HCT116 (cell line): Measurements from ENCODE around the gene LRRC31. TPM values are rescaled to one million over a fixed set of nuclear protein-coding genes. Genes with fewer than 3 reads are reported as not detected.

Source experiments
- ATAC-seq: fragments of 200-7000 bp; cut with Tn5 transposase; 2 replicates; pipeline ENCODE4 v1.9.1; 2020; ENCODE audit warnings: mild to moderate bottlenecking, moderate library complexity
- BruUV-seq: library from RNA; stranded (reverse); fragments of 400-500 nt; replicated peaks from 2 replicates; lab custom pipeline; 2021; lab: Mats Ljungman, UMichigan
- CTCF ChIA-PET: fragments of 300-600 bp; sonication (Branson Sonifier 250); formaldehyde crosslinking; loops from one replicate; lab custom pipeline; 2021; ENCODE audit warnings: antibody characterized with exemption; lab: Charles Lee
- POLR2A ChIA-PET: fragments of 300-600, 350-600 bp; sonication (Branson Sonifier 250); formaldehyde crosslinking; loops from one replicate; lab custom pipeline; 2021; ENCODE audit warnings: antibody characterized with exemption; lab: Charles Lee
- RAD21 ChIA-PET, 2 experiments: fragments of 300-600 bp; sonication (Branson Sonifier 250); formaldehyde crosslinking; loops; one replicate each; lab custom pipeline; 2023; ENCODE audit warnings: low total read pairs in 2 of 2; ENCODE audit not compliant: uncharacterized antibody in 2 of 2, unreplicated experiment in 2 of 2, low non-redundant PET in 1 of 2; lab: Charles Lee
- DNase-seq: peaks from one replicate; pipeline ENCODE4 v3.0.0-alpha.2; 2010; ENCODE audit warnings: low read depth, low spot score
- H2AFZ ChIP-seq: fragments of 200-600 bp; shearing (Covaris generic), sonication (generic); 2 replicates; pipeline ENCODE4 v1.6.1; 2017; ENCODE audit warnings: low read depth, mixed run types, mixed read lengths, antibody characterized with exemption, low read length; ENCODE audit not compliant: poor library complexity, severe bottlenecking
- H3K27ac ChIP-seq: 2 replicates; pipeline ENCODE4 v1.5.1; 2012; ENCODE audit warnings: low read depth, low read length
- H3K27me3 ChIP-seq: fragments of 200-600 bp; sonication (generic); 2 replicates; pipeline ENCODE4 v1.6.1; 2016; ENCODE audit warnings: mixed run types, low read length, mixed read lengths; ENCODE audit not compliant: insufficient read depth
- H3K36me3 ChIP-seq, 2 experiments: fragments of 200-500 bp in 1 of 2; fragments of 200-600 bp in 1 of 2; sonication (Bioruptor generic) in 1 of 2; sonication (generic) in 1 of 2; 2 replicates each; pipeline versions ENCODE4 v1.5.1 to v1.6.1; 2014 to 2016; ENCODE audit warnings: low read length in 2 of 2, inconsistent platforms in 1 of 2, mixed read lengths in 1 of 2, mixed run types in 1 of 2; ENCODE audit not compliant: insufficient read depth in 2 of 2, control insufficient read depth in 1 of 2
- H3K4me1 ChIP-seq, 2 experiments: fragments of 200-600 bp in 1 of 2; sonication (generic) in 1 of 2; 2 replicates each; pipeline versions ENCODE4 v1.5.1 to v1.6.1; 2012 to 2017; ENCODE audit warnings: low read length in 2 of 2, inconsistent platforms in 1 of 2, mild to moderate bottlenecking in 1 of 2, mixed read lengths in 1 of 2, mixed run types in 1 of 2, moderate library complexity in 1 of 2; ENCODE audit not compliant: insufficient read depth in 2 of 2, control insufficient read depth in 1 of 2
- H3K4me2 ChIP-seq: fragments of 200-600 bp; sonication (generic); 2 replicates; pipeline ENCODE4 v1.6.1; 2017; ENCODE audit warnings: mixed run types, low read length, mixed read lengths
- H3K4me3 ChIP-seq, 2 experiments: fragments of 200-600 bp in 1 of 2; sonication (generic) in 1 of 2; replicated peaks in 1 of 2; 2 replicates each; pipeline ENCODE4 v1.5.1; 2011 to 2016; ENCODE audit warnings: low read length in 2 of 2, control low read depth in 1 of 2, low read depth in 1 of 2, mild to moderate bottlenecking in 1 of 2, mixed read lengths in 1 of 2, mixed run types in 1 of 2
- H3K79me2 ChIP-seq: fragments of 200-600 bp; sonication (generic); 2 replicates; pipeline ENCODE4 v1.6.1; 2017; ENCODE audit warnings: mild to moderate bottlenecking, mixed run types, low read length, moderate library complexity, mixed read lengths; ENCODE audit not compliant: insufficient read depth
- H3K9ac ChIP-seq: fragments of 200-600 bp; sonication (generic); 2 replicates; pipeline ENCODE4 v1.6.1; 2016; ENCODE audit warnings: low read length, mixed read lengths
- H3K9me2 ChIP-seq: fragments of 200-600 bp; sonication (generic), shearing (Covaris generic); 2 replicates; pipeline ENCODE4 v1.6.1; 2017; ENCODE audit warnings: mixed run types, mild to moderate bottlenecking, moderate library complexity; ENCODE audit not compliant: insufficient read depth
- H3K9me3 ChIP-seq, 2 experiments: fragments of 200-500 bp in 1 of 2; fragments of 200-600 bp in 1 of 2; sonication (Bioruptor generic) in 1 of 2; sonication (generic) in 1 of 2; 2 replicates each; pipeline ENCODE4 v1.6.1; 2014 to 2017; ENCODE audit warnings: low read length in 2 of 2, mixed read lengths in 2 of 2, inconsistent platforms in 1 of 2, low read depth in 1 of 2, mild to moderate bottlenecking in 1 of 2, mixed run types in 1 of 2, moderate library complexity in 1 of 2; ENCODE audit not compliant: control insufficient read depth in 1 of 2, insufficient read depth in 1 of 2
- H4K20me1 ChIP-seq: fragments of 200-600 bp; sonication (generic), shearing (Covaris generic); 2 replicates; pipeline ENCODE4 v1.6.1; 2017; ENCODE audit warnings: mixed run types, mild to moderate bottlenecking, moderate library complexity; ENCODE audit not compliant: insufficient read depth
- CBX3 ChIP-seq: IDR thresholded peaks from 2 replicates; pipeline ENCODE4 v1.6.1; 2012; ENCODE audit warnings: low read depth
- CEBPB ChIP-seq: IDR thresholded peaks from 2 replicates; pipeline ENCODE4 v1.6.1; 2012; ENCODE audit warnings: low read depth
- FOSL1 ChIP-seq: IDR thresholded peaks from 2 replicates; pipeline ENCODE4 v1.6.1; 2012; ENCODE audit warnings: low read depth
- JUND ChIP-seq: IDR thresholded peaks from 2 replicates; pipeline ENCODE4 v1.6.1; 2012
- POLR2A ChIP-seq: IDR thresholded peaks from 2 replicates; pipeline ENCODE4 v1.7.0; 2011; ENCODE audit warnings: borderline replicate concordance; ENCODE audit not compliant: insufficient read depth, insufficient read length; ENCODE audit errors: extremely low read depth
- RAD21 ChIP-seq: IDR thresholded peaks from 2 replicates; pipeline ENCODE4 v1.6.1; 2012; ENCODE audit warnings: low read depth, mild to moderate bottlenecking
- REST ChIP-seq: IDR thresholded peaks from 2 replicates; pipeline ENCODE4 v1.6.1; 2012; ENCODE audit warnings: low read depth
- SIN3A ChIP-seq: IDR thresholded peaks from 2 replicates; pipeline ENCODE4 v1.6.1; 2012; ENCODE audit warnings: low read depth
- SP1 ChIP-seq: IDR thresholded peaks from 2 replicates; pipeline ENCODE4 v1.6.1; 2012; ENCODE audit warnings: low read depth
- YY1 ChIP-seq: IDR thresholded peaks from 2 replicates; pipeline ENCODE4 v1.6.1; 2011; ENCODE audit warnings: low read length, low read depth, moderate library complexity, mild to moderate bottlenecking; ENCODE audit not compliant: insufficient replicate concordance; ENCODE audit errors: extremely low read depth
- ZFX ChIP-seq: fragments of 450-650 bp; IDR thresholded peaks from 2 replicates; pipeline ENCODE4 v1.6.1; 2017
- intact Hi-C: fragments of 100-400 bp; cut with micrococcal nuclease; formaldehyde crosslinking; loops from 2 replicates; pipeline ENCODE4 v1.10.0; 2022
- total RNA-seq: library from RNA; stranded (reverse); gene quantifications from one replicate; pipeline ENCODE4 v1.2.1, GENCODE V29; 2021; ENCODE audit not compliant: unreplicated experiment
- TF ChIP-seq, protein P1 (sequence below): IDR thresholded peaks from 2 replicates; pipeline ENCODE4 v1.6.1; 2011; ENCODE audit warnings: mild to moderate bottlenecking, low read length, moderate library complexity; ENCODE audit not compliant: insufficient replicate concordance; ENCODE audit errors: extremely low read depth

LRRC31 gene
- total RNA-seq, 1 experiment from 2014 or later, result not detected

DNA sequence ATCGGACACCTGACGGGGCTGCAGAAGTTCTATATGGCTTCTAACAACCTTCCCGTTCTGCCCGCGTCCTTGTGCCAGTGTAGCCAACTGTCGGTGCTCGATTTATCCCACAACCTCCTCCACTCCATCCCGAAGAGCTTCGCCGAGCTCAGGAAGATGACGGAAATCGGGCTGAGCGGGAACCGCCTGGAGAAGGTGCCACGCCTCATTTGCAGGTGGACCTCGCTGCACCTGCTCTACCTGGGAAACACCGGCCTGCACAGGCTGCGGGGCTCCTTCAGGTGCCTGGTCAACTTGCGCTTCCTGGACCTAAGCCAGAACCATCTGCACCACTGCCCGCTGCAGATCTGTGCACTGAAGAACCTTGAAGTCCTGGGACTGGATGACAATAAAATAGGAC is 47.2 kb downstream of the LRRC31 start:
- Histone ChIP-seq H3K79me2 (no peaks in the 10 kb centered on the region), H3K4me1 (no peaks in the 10 kb centered on the region), H3K27ac (no peak overlapping the region), H3K4me3 (no peak overlapping the region), H3K4me2 (no peak overlapping the region), H3K27me3 (no peaks in the 10 kb centered on the region), H3K9me2 (no peaks in the 10 kb centered on the region), H2AFZ (no peak overlapping the region), H3K9ac (no peak overlapping the region), H4K20me1 (no peaks in the 10 kb centered on the region), H3K9me3 (no peaks in the 10 kb centered on the region), H3K36me3 (no peaks in the 10 kb centered on the region)
- RAD21 ChIA-PET, result no interaction called here
- POLR2A ChIA-PET, result no interaction called here
- TF ChIP-seq REST, result no peak
- TF ChIP-seq JUND, result no peak
- intact Hi-C loops, result no loop called here
- no peak for ATAC-seq
- CTCF ChIA-PET, result no interaction called here
- no peak for DNase-seq
- BruUV-seq, result no TSS peak

DNA sequence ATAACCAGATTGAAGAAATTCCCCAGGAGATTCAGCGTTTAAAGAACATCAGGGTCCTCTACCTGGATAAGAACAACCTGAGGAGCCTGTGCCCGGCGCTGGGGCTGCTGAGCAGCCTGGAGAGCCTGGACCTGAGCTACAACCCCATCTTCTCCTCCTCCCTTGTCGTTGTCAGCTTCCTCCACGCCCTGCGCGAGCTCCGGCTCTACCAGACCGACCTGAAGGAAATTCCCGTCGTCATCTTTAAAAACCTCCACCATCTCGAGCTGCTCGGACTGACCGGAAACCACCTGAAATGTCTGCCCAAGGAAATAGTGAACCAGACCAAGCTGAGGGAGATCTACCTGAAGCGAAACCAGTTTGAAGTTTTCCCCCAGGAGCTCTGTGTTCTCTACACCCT is 47.6 kb downstream of the LRRC31 start:
- ChIA-PET RAD21 (no interaction called here), POLR2A (no interaction called here), CTCF (no interaction called here)
- no peak overlapping the region for H3K9ac ChIP-seq
- no peak for ATAC-seq
- no peak overlapping the region for H3K4me2 ChIP-seq
- no peaks in the 10 kb centered on the region for H3K9me3 ChIP-seq
- no peaks in the 10 kb centered on the region for H3K79me2 ChIP-seq
- H3K27ac ChIP-seq, result no peak overlapping the region
- H3K36me3 ChIP-seq, result no peaks in the 10 kb centered on the region
- no peaks in the 10 kb centered on the region for H3K4me1 ChIP-seq
- DNase-seq, result no peak
- H2AFZ ChIP-seq, result no peak overlapping the region
- no peaks in the 10 kb centered on the region for H3K9me2 ChIP-seq
- intact Hi-C loops, result no loop called here
- no peaks in the 10 kb centered on the region for H3K27me3 ChIP-seq
- H4K20me1 ChIP-seq, result no peaks in the 10 kb centered on the region
- no TSS peak for BruUV-seq
- no peak overlapping the region for H3K4me3 ChIP-seq
- no peak for TF ChIP-seq RAD21
- no peak for TF ChIP-seq CEBPB
- no peak for TF ChIP-seq JUND
- no peak for TF ChIP-seq ZFX
- no peak for TF ChIP-seq FOSL1
- no peak for TF ChIP-seq REST
- TF ChIP-seq, protein P1, sequence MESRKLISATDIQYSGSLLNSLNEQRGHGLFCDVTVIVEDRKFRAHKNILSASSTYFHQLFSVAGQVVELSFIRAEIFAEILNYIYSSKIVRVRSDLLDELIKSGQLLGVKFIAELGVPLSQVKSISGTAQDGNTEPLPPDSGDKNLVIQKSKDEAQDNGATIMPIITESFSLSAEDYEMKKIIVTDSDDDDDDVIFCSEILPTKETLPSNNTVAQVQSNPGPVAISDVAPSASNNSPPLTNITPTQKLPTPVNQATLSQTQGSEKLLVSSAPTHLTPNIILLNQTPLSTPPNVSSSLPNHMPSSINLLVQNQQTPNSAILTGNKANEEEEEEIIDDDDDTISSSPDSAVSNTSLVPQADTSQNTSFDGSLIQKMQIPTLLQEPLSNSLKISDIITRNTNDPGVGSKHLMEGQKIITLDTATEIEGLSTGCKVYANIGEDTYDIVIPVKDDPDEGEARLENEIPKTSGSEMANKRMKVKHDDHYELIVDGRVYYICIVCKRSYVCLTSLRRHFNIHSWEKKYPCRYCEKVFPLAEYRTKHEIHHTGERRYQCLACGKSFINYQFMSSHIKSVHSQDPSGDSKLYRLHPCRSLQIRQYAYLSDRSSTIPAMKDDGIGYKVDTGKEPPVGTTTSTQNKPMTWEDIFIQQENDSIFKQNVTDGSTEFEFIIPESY, result no peak
- no peak for TF ChIP-seq SIN3A
- TF ChIP-seq CBX3, result no peak
- no peak for TF ChIP-seq SP1
- no peak for TF ChIP-seq YY1
- TF ChIP-seq POLR2A, result no peak
